Suprapubic skin (tissue), 4 donors: ENCODE measurements around the gene HSFX3.

Experiments used
- EP300 ChIP-seq: sonication (generic); formaldehyde crosslinking; IDR thresholded peaks from one replicate; pipeline ENCODE4 v1.6.1; 2017; ENCODE audit warnings: antibody characterized with exemption
- POLR2A ChIP-seq, 2 donors: fragments of 450-650 bp; IDR thresholded peaks; one replicate each; pipeline ENCODE4 v1.6.1; 2017; ENCODE audit warnings: antibody characterized with exemption in 2 of 2, mild to moderate bottlenecking in 2 of 2, moderate library complexity in 2 of 2
- POLR2AphosphoS5 ChIP-seq, 3 donors: sonication (generic); formaldehyde crosslinking; IDR thresholded peaks; one replicate each; pipeline ENCODE4 v1.6.1; 2017; ENCODE audit warnings: antibody characterized with exemption in 3 of 3
- TF ChIP-seq, protein P1 (sequence below), 2 donors: fragments of 200-600 bp in 1 of 2; fragments of 450-650 bp in 1 of 2; sonication (generic) in 1 of 2; IDR thresholded peaks; one replicate each; pipeline ENCODE4 v1.5.1; 2016 to 2019; ENCODE audit warnings: antibody characterized with exemption in 2 of 2, mild to moderate bottlenecking in 1 of 2, moderate library complexity in 1 of 2

GRCh38 chrX:149516604-149517003, 33.1 kb downstream of the HSFX3 start:
- no peak for TF ChIP-seq POLR2A (IDR thresholded peaks at IDR 0.05)
- TF ChIP-seq, protein P1, sequence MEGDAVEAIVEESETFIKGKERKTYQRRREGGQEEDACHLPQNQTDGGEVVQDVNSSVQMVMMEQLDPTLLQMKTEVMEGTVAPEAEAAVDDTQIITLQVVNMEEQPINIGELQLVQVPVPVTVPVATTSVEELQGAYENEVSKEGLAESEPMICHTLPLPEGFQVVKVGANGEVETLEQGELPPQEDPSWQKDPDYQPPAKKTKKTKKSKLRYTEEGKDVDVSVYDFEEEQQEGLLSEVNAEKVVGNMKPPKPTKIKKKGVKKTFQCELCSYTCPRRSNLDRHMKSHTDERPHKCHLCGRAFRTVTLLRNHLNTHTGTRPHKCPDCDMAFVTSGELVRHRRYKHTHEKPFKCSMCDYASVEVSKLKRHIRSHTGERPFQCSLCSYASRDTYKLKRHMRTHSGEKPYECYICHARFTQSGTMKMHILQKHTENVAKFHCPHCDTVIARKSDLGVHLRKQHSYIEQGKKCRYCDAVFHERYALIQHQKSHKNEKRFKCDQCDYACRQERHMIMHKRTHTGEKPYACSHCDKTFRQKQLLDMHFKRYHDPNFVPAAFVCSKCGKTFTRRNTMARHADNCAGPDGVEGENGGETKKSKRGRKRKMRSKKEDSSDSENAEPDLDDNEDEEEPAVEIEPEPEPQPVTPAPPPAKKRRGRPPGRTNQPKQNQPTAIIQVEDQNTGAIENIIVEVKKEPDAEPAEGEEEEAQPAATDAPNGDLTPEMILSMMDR (IDR thresholded peaks at IDR 0.05), result no peak
- TF ChIP-seq POLR2AphosphoS5 (IDR thresholded peaks at IDR 0.05), result no peak
- no peak for TF ChIP-seq EP300
